ENCODE measurements around the gene RFX1. TPM values are rescaled to one million over a fixed set of nuclear protein-coding genes. Genes with fewer than 3 reads are reported as not detected.

RFX1 gene
- total and polyA plus RNA-seq, 2 donors from 2014 or later: 5.2 to 17.9 TPM

- TF ChIP-seq CTCF (IDR thresholded peaks at IDR 0.05; ENCODE audit: borderline replicate concordance, extremely low read depth, insufficient read depth): no peak
- peaks cover 2 to 20% (median 12%) of the 10 kb centered on the region in 3 donors for H3K36me3 ChIP-seq (ENCODE audit: control insufficient read depth in 2 of 3, insufficient read depth in 3 of 3, low read length in 3 of 3)
- H3K9me3 ChIP-seq (ENCODE audit: control insufficient read depth in 2 of 3, insufficient read depth in 1 of 3, low read length in 3 of 3): no peaks in the 10 kb centered on the region
- DNase-seq: no peak
- H3K27me3 ChIP-seq (ENCODE audit: control insufficient read depth, insufficient read depth, low read length): no peaks in the 10 kb centered on the region
- no peak overlapping the region for H3K4me3 ChIP-seq (ENCODE audit: low read length in 3 of 3)
- no peaks in the 10 kb centered on the region for H3K4me1 ChIP-seq (ENCODE audit: control insufficient read depth in 2 of 3, insufficient read depth in 2 of 3, low read depth in 1 of 3, low read length in 3 of 3)
- intact Hi-C loops (cut with DNase I): no loop called here
- H3K27ac ChIP-seq (ENCODE audit: low read depth in 2 of 2, low read length in 2 of 2): no peak overlapping the region
- no peak for FAIRE-seq
- no peak overlapping the region for H3K9ac ChIP-seq (ENCODE audit: low read length in 3 of 3)
Observed at GRCh38 chr19:13918726-13919411, 87.3 kb downstream of the RFX1 start.

- peaks cover 2 to 17% (median 10%) of the 10 kb centered on the region in 3 donors for H3K36me3 ChIP-seq (ENCODE audit: control insufficient read depth in 2 of 3, insufficient read depth in 3 of 3, low read length in 3 of 3)
- H3K9me3 ChIP-seq (ENCODE audit: control insufficient read depth in 2 of 3, insufficient read depth in 1 of 3, low read length in 3 of 3): no peaks in the 10 kb centered on the region
- intact Hi-C loops (cut with DNase I): no loop called here
- DNase-seq (no peak), FAIRE-seq (no peak)
- no peaks in the 10 kb centered on the region for H3K4me1 ChIP-seq (ENCODE audit: control insufficient read depth in 2 of 3, insufficient read depth in 2 of 3, low read depth in 1 of 3, low read length in 3 of 3)
- H3K9ac ChIP-seq (ENCODE audit: low read length in 3 of 3): no peak overlapping the region
- no peaks in the 10 kb centered on the region for H3K27me3 ChIP-seq (ENCODE audit: control insufficient read depth, insufficient read depth, low read length)
- no peak overlapping the region for H3K27ac ChIP-seq (ENCODE audit: low read depth in 2 of 2, low read length in 2 of 2)
- no peak overlapping the region for H3K4me3 ChIP-seq (ENCODE audit: low read length in 3 of 3)
- TF ChIP-seq CTCF (IDR thresholded peaks at IDR 0.05; ENCODE audit: borderline replicate concordance, extremely low read depth, insufficient read depth): no peak
Observed at GRCh38 chr19:13917888-13918406, 88.2 kb downstream of the RFX1 start.

GRCh38 chr19:13914777-13915176 is 91.3 kb downstream of the RFX1 start:
- Histone ChIP-seq H3K36me3 (ENCODE audit: control insufficient read depth in 2 of 3, insufficient read depth in 3 of 3, low read length in 3 of 3) (peaks cover 0 to 9% (median 4%) of the 10 kb centered on the region in 3 donors), H3K9me3 (ENCODE audit: control insufficient read depth in 2 of 3, insufficient read depth in 1 of 3, low read length in 3 of 3) (no peaks in the 10 kb centered on the region), H3K9ac (ENCODE audit: low read length in 3 of 3) (no peak overlapping the region), H3K27ac (ENCODE audit: low read depth in 2 of 2, low read length in 2 of 2) (no peak overlapping the region), H3K4me3 (ENCODE audit: low read length in 3 of 3) (no peak overlapping the region), H3K4me1 (ENCODE audit: control insufficient read depth in 2 of 3, insufficient read depth in 2 of 3, low read depth in 1 of 3, low read length in 3 of 3) (no peaks in the 10 kb centered on the region), H3K27me3 (ENCODE audit: control insufficient read depth, insufficient read depth, low read length) (no peaks in the 10 kb centered on the region)
- TF ChIP-seq CTCF (IDR thresholded peaks at IDR 0.05; ENCODE audit: borderline replicate concordance, extremely low read depth, insufficient read depth): no peak
- intact Hi-C loops (cut with DNase I): no loop called here
- FAIRE-seq (no peak), DNase-seq (no peak)
